ENCODE results near the gene PLEKHH2.

The PLEKHH2 gene

GRCh38 chr2:43777306-43777926, 140.4 kb downstream of the PLEKHH2 start:
- no peak overlapping the region for H3K4me3 ChIP-seq (ENCODE audit: low read length)
- DNase-seq (ENCODE audit: low read depth) = no peak
- no peak for TF ChIP-seq CTCF (conservative IDR thresholded peaks at IDR 0.05; ENCODE audit: low read depth, low read length)

GRCh38 chr2:43778233-43778632, 141.2 kb downstream of the PLEKHH2 start:
- TF ChIP-seq CTCF (conservative IDR thresholded peaks at IDR 0.05; ENCODE audit: low read depth, low read length) = no peak

GRCh38 chr2:43787895-43788294, 150.8 kb downstream of the PLEKHH2 start:
- no peak for DNase-seq (ENCODE audit: low read depth)
- TF ChIP-seq CTCF (conservative IDR thresholded peaks at IDR 0.05; ENCODE audit: low read depth, low read length) = no peak
- no peak overlapping the region for H3K4me3 ChIP-seq (ENCODE audit: low read length)

More at GRCh38 chr2:43778233-43778632, 141.2 kb downstream of the PLEKHH2 start:
- no peak overlapping the region for H3K4me3 ChIP-seq (ENCODE audit: low read length)
- DNase-seq (ENCODE audit: low read depth) = no peak

- no peak for DNase-seq (ENCODE audit: low read depth)
- no peak overlapping the region for H3K4me3 ChIP-seq (ENCODE audit: low read length)
- TF ChIP-seq CTCF (conservative IDR thresholded peaks at IDR 0.05; ENCODE audit: low read depth, low read length) = no peak
Observed at GRCh38 chr2:43788646-43789045, 151.6 kb downstream of the PLEKHH2 start.

- DNase-seq (ENCODE audit: low read depth) = no peak
- H3K4me3 ChIP-seq (ENCODE audit: low read length) = no peak overlapping the region
- no peak for TF ChIP-seq CTCF (conservative IDR thresholded peaks at IDR 0.05; ENCODE audit: low read depth, low read length)
Observed at GRCh38 chr2:43790147-43790546, 153.1 kb downstream of the PLEKHH2 start.

- no peak for TF ChIP-seq CTCF (conservative IDR thresholded peaks at IDR 0.05; ENCODE audit: low read depth, low read length)
- DNase-seq (ENCODE audit: low read depth) = no peak
- no peak overlapping the region for H3K4me3 ChIP-seq (ENCODE audit: low read length)
Observed at GRCh38 chr2:43791035-43791765, 154.1 kb downstream of the PLEKHH2 start.

GRCh38 chr2:43792653-43793052, 155.6 kb downstream of the PLEKHH2 start:
- DNase-seq (ENCODE audit: low read depth) = no peak
- no peak overlapping the region for H3K4me3 ChIP-seq (ENCODE audit: low read length)
- TF ChIP-seq CTCF (conservative IDR thresholded peaks at IDR 0.05; ENCODE audit: low read depth, low read length) = no peak

All from retinal pigment epithelial cell (primary cell).